ENCODE measurements around the gene EFHC1.

EFHC1 gene

GRCh38 chr6:52395969-52396368 is 24.2 kb upstream of the EFHC1 start:
- no peak overlapping the region for H3K4me2 ChIP-seq (ENCODE audit: low read depth, low read length)
- H3F3A ChIP-seq (ENCODE audit: insufficient read depth, low read length) = peaks cover 25% of the 10 kb centered on the region
- no peaks in the 10 kb centered on the region for H3K9me2 ChIP-seq (replicated peaks; ENCODE audit: insufficient read depth, low read length)
- no peak for TF ChIP-seq EZH2phosphoT487 (IDR thresholded peaks at IDR 0.05; ENCODE audit: low read length)
- no peak for TF ChIP-seq CTCF (IDR thresholded peaks at IDR 0.05; ENCODE audit: low read length)
- TF ChIP-seq EZH2 (optimal IDR thresholded peaks at IDR 0.05; ENCODE audit: low read depth, low read length) = no peak
- no peak for DNase-seq
- H4K20me1 ChIP-seq (ENCODE audit: insufficient read depth, low read length) = no peaks in the 10 kb centered on the region
- peaks cover 6% of the 10 kb centered on the region; the same call in 1 of the 2 replicates for H3K27me3 ChIP-seq (replicated peaks; ENCODE audit: insufficient read depth, low read length)
- H3K27ac ChIP-seq (ENCODE audit: low read length) = no peak overlapping the region
- no peak overlapping the region for H3K4me3 ChIP-seq (ENCODE audit: low read length)
- no peaks in the 10 kb centered on the region for H3K79me2 ChIP-seq (ENCODE audit: low read length)
- H3K4me1 ChIP-seq (ENCODE audit: low read length) = peaks cover 33% of the 10 kb centered on the region
- H3K36me3 ChIP-seq (replicated peaks; ENCODE audit: insufficient read depth, low read length) = no peaks in the 10 kb centered on the region
- H3K9me3 ChIP-seq (replicated peaks; ENCODE audit: insufficient read depth, low read length) = no peaks in the 10 kb centered on the region
- no peak overlapping the region for H3K9ac ChIP-seq (ENCODE audit: low read length)
- no peak overlapping the region for H2AFZ ChIP-seq (ENCODE audit: low read length)

GRCh38 chr6:52399511-52400312 is 20.4 kb upstream of the EFHC1 start:
- Histone ChIP-seq H3K4me1 (ENCODE audit: low read length) (peaks cover 19% of the 10 kb centered on the region), H3K27me3 (replicated peaks; ENCODE audit: insufficient read depth, low read length) (peaks cover 6% of the 10 kb centered on the region; the same call in 1 of the 2 replicates), H3F3A (ENCODE audit: insufficient read depth, low read length) (peaks cover 9% of the 10 kb centered on the region), H3K9me2 (replicated peaks; ENCODE audit: insufficient read depth, low read length) (no peaks in the 10 kb centered on the region), H3K36me3 (replicated peaks; ENCODE audit: insufficient read depth, low read length) (no peaks in the 10 kb centered on the region), H3K79me2 (ENCODE audit: low read length) (no peaks in the 10 kb centered on the region), H3K9me3 (replicated peaks; ENCODE audit: insufficient read depth, low read length) (no peaks in the 10 kb centered on the region), H3K27ac (ENCODE audit: low read length) (no peak overlapping the region), H3K4me2 (ENCODE audit: low read depth, low read length) (no peak overlapping the region), H4K20me1 (ENCODE audit: insufficient read depth, low read length) (no peaks in the 10 kb centered on the region), H3K4me3 (ENCODE audit: low read length) (no peak overlapping the region), H2AFZ (ENCODE audit: low read length) (no peak overlapping the region), H3K9ac (ENCODE audit: low read length) (no peak overlapping the region)
- peak; percentile 51 for DNase-seq
- no peak for TF ChIP-seq EZH2 (optimal IDR thresholded peaks at IDR 0.05; ENCODE audit: low read depth, low read length)
- TF ChIP-seq CTCF (IDR thresholded peaks at IDR 0.05; ENCODE audit: low read length) = peak; percentile 89
- TF ChIP-seq EZH2phosphoT487 (IDR thresholded peaks at IDR 0.05; ENCODE audit: low read length) = no peak

GRCh38 chr6:52400313-52401041 is 19.7 kb upstream of the EFHC1 start:
- no peak overlapping the region for H3K27ac ChIP-seq (ENCODE audit: low read length)
- no peaks in the 10 kb centered on the region for H3K9me3 ChIP-seq (replicated peaks; ENCODE audit: insufficient read depth, low read length)
- no peak overlapping the region for H3K9ac ChIP-seq (ENCODE audit: low read length)
- H3K4me2 ChIP-seq (ENCODE audit: low read depth, low read length) = no peak overlapping the region
- no peak for DNase-seq
- H3K79me2 ChIP-seq (ENCODE audit: low read length) = no peaks in the 10 kb centered on the region
- H3F3A ChIP-seq (ENCODE audit: insufficient read depth, low read length) = peaks cover 7% of the 10 kb centered on the region; the same call in 1 of the 2 replicates
- TF ChIP-seq CTCF (IDR thresholded peaks at IDR 0.05; ENCODE audit: low read length) = no peak
- TF ChIP-seq EZH2 (optimal IDR thresholded peaks at IDR 0.05; ENCODE audit: low read depth, low read length) = no peak
- no peak for TF ChIP-seq EZH2phosphoT487 (IDR thresholded peaks at IDR 0.05; ENCODE audit: low read length)
- H3K4me3 ChIP-seq (ENCODE audit: low read length) = no peak overlapping the region
- peaks cover 6% of the 10 kb centered on the region; the same call in 1 of the 2 replicates for H3K27me3 ChIP-seq (replicated peaks; ENCODE audit: insufficient read depth, low read length)
- H3K36me3 ChIP-seq (replicated peaks; ENCODE audit: insufficient read depth, low read length) = no peaks in the 10 kb centered on the region
- H4K20me1 ChIP-seq (ENCODE audit: insufficient read depth, low read length) = no peaks in the 10 kb centered on the region
- peaks cover 17% of the 10 kb centered on the region for H3K4me1 ChIP-seq (ENCODE audit: low read length)
- H2AFZ ChIP-seq (ENCODE audit: low read length) = no peak overlapping the region
- no peaks in the 10 kb centered on the region for H3K9me2 ChIP-seq (replicated peaks; ENCODE audit: insufficient read depth, low read length)
